Fibroblast of skin of right quadriceps (primary cell): ENCODE data around the gene PIP4K2A.
"Not testable (repeated sequence)": the region's sequence is repeated elsewhere in the genome, so short reads cannot be mapped to it uniquely, and the experiment has no call there.

Experiments used
- DNase-seq: peaks from one replicate; pipeline ENCODE4 v3.0.0-alpha.2; 2013

Gene PIP4K2A

DNA sequence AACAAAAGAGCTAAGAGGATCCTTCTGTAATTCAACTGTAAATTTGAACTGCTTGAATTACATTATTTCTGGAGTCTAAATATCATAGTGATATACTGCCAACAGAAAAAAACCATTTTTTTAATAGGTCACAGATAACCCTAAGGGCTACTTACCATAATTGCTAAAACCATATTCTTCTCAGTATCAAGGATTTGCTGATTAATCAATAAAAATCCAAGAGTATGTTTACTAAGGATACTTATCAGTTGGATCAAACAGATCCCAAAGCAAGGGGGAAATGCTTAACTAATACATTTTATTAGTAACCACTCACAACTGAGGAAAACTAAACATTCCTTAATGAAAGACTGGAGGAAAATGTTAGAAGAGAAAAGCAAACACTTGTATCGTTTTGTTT is 166.0 kb downstream of the PIP4K2A start:
- DNase-seq = no peak

DNA sequence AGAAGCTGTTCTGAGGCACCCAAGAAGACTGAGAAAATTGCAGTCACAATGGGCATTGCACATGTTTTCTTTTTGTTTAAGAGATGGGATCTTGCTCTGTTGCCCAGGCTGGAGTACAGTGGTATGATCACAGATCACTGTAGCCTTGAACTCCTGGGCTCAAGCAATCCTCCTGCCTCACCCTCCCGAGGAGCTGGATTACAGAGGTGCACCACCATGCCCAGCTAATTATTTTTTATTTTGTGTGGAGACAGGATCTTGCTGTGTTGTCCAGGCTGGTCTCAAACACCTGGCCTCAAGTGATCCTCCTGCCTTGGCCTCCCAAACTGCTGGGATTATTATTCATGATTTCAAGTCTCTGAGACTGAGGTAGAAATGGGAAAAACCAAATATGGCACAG is 168.7 kb downstream of the PIP4K2A start:
- DNase-seq = no peak

DNA sequence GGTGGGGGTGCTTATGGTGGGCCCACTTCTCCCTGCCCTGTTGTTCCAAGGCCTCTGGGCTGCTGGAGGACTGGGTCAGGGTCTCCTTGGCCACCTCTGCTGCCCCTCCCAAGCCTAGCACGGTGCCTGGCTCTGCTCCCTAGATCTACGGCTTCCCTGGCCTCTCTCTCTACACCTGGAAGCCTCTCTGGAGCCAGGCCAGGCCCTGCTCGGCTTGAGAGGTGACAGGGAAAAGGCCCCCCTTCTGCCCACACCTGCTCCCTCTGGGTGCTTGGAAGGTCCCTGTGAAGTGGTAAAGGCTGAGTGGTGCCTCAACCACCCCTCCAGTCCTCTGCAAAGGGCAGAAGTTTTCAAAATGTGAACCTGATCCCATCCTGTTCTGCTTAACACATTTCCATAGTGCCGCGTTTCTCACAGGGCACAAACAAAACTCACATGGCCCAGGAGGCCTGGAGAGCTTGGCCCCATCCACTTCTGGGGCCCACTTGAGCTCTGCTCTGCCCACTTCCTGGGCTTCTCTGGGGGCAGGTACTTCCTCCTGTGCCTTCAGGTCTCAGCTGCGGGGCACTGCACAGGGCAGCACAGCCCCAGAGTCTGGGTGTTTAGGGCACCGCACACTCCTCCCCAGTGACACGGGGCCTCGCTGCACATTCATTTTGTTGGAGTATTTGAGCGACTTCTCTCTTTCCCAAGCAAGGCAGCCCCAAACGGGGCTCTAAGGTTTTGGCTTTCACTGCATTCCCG is 169.9 kb downstream of the PIP4K2A start:
- no peak for DNase-seq

DNA sequence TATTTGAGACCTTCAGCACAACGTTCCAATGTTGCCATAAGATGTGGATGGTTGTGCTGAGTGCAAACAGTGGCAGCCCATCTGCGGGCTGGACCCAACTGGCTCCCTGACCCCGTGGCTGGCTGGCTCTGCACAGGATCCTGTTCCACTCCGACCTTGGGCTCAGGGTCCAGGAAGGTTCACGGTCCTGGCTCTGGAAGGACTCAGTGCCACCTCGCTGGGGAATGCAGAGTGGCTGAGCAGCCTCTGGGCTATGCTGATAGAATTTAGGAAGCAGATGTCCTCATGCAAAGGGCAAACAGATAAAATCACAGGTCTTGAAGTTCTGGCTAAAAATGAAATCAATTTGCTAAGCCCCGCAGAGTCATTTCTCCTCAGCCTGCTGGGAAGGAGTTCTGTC is 171.6 kb downstream of the PIP4K2A start:
- DNase-seq = no peak

DNA sequence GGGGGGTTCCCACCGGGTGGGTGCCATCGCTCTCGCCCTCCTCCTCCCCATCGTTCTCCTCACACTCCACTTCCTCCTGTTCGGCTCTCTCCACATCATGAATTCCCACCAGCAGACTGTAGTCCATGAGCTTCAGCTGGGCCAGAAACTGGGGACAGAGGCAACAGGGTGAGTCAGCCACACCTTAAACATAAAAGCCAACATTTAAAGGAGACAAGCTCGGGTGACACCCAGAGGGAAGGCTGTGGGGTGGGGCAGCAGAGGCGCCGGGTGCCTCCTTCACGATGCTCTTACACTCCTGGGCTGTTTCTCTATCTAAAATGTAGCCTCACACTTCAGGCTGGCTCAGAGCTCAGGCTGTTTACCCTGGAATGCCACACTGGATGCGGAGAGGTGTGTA is 172.5 kb downstream of the PIP4K2A start:
- DNase-seq = no peak

DNA sequence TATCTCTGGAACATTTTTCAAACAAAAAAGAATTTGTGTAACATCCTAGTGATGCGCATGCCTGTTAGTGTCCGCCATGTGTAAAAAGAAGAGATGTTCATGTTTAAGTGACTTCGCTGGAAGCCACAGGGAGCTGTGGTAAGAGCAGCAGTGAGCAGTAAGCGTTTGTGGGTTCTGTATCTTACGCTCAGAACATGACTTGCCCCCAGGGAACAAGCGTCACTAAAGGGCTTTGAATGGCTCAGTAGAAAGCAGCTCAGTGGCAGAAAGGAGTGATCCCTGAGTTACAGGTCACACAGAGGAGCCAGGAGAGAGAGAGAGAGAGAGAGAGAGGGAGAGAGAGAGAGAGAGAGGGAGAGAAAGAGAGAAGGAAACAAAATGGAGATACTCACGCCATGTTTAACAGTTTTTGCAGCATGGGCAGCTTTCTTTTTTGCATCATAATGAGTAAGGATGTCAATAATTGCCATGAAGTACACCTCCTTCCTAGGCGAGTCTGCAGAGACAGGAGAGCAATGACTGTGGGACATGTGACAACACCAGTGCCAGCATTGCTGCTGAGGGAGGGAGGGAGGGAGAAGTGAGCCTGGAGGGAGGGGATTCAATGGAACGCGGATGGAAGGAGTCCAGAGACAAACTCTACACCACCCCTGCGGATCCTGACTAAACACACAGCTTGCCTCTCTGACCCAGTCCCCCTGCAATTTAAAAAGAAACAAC is 174.6 kb downstream of the PIP4K2A start:
- DNase-seq = no peak

DNA sequence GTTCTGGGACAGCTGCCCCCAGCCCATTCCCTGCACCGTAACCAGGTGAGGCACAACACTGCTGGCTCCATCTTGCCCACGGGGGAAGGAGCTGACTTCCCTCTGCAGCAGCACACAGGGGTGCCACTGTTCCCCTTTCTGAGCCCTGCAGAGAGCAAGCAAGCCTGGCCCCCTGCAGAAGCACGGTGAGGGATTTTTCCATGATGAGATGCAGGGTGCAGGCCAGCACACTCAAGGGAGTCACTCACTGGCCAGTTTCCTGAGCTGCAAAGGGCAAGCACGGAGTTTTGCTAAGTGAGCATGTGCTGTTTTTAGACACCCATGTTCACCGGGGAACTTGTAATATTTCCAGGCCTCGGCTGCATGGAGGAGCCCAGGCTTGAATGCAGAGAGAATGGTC is 176.6 kb downstream of the PIP4K2A start:
- DNase-seq = no peak

DNA sequence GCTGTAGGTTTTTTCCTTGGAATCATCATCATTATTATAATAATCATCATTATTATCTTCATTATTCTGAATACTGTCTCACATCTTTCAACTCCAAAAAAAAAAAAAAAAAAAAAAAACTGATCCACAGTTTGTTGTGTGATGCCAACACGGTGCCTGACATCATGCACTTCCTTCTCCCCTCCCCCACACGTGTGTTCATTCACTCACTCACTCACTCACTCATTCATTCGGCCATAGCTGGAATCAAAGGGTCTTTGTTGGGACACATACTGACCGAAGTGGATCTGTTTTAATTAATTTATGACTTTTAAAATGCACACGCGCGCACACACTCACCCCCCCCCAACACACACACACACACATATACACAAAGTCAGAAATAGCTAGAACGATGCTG is 177.8 kb downstream of the PIP4K2A start:
- no peak for DNase-seq

DNA sequence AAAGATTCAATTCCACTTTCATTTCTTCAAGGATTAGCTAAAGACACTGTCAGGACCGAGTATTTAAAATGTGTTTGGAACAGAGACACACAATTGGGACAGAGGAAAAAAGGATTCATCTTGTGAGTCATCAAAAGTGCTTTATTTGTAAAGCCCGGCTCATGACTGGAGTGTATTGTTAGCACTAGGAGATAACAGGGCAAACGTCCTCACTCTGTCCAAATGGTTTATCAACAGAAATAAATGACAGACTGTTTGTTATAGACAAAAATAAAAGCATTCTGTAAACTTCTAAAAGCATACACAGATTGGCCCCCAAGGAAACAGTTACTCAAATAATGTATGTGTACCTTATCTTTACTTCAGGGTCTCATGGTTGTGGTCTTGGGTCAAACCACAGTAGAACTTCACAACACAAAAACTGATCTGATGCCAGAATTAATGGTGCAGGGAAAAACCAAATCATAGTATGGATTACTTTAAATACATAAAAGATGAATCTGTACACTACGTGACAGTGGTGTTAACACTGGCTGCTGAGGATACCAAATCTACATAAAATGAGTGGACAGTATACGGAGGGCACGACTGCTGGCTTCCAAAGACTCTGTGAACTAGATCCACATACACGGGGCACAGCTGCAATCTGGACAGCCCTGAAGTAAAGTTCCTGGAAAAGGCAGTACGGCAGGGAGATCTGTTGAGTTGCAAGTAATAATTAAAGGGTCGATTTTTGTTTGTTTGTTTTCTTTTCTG is 179.4 kb downstream of the PIP4K2A start:
- DNase-seq = no peak

DNA sequence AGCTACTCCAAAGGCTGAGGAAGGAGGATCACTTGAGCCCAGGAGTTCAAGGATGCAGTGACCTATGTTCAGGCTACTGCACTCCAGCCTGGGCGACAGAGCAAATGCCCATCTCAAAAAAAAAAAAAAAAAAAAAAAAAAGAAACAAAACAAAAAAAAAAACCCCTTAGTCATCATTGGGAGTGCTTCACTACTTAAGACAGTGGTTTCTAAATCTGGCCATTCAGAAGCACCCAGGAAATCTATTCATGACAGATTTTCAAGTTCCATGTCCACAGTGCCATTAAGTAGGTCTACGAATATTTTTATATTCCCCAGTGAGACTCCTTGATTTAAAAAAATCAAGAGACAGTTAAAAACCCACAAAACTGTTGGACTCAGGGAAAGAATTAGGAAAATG is 182.9 kb downstream of the PIP4K2A start:
- no peak for DNase-seq

DNA sequence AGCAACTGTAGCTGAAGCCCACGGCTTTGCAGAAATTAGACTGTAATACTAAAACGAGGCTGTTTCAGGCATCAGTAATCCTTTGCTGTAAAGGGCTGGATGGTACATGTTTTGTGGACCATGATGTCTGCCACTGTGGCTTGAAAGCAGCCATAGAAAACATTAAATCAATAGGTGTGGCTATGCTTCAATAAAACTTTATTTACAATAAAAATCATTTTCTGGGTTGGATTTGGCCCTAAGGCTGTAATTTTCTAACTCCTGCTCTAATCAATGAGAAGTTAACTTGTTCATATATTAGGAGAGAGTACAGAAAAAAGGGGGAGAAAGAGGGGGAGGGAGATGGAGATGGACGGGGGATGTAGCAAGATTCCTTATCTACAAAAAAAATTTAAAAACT is 183.4 kb downstream of the PIP4K2A start:
- DNase-seq = no peak

DNA sequence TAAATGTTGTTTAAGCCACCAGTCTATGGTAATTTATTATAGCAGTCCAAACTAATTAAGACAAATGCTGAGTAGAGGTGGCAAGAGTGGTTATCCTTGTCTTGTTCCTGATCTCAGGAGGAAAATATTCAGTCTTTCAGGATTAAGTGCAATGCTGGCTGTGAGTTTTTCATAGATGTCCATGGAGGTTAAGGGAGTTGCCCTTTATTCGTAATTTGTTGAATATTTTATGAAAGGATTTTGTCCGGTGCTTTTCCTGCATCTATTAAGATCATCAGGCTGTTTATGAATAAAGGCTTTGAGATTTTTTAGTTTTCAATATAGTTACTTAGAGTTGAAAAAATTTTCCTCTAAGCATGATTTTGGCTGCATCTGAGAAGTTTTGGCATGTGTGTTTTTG is 186.9 kb downstream of the PIP4K2A start:
- DNase-seq = no peak

DNA sequence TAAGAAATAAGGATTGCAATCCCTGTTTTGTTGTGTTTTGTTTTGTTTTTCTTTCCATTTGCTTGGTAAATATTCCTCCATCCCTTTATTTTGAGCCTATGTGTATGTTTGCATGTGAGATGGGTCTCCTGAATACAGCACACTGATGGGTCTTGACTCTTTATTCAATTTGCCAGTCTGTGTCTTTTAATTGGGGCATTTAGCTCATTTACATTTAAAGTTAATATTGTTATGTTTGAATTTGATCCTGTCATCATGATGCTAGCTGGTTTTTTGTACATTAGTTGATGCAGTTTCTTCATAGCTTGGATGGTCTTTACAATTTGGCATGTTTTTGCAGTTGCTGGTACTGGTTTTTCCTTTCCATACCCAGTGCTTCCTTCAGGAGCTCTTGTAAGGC is 190.0 kb downstream of the PIP4K2A start:
- DNase-seq = not testable (repeated sequence)

DNA sequence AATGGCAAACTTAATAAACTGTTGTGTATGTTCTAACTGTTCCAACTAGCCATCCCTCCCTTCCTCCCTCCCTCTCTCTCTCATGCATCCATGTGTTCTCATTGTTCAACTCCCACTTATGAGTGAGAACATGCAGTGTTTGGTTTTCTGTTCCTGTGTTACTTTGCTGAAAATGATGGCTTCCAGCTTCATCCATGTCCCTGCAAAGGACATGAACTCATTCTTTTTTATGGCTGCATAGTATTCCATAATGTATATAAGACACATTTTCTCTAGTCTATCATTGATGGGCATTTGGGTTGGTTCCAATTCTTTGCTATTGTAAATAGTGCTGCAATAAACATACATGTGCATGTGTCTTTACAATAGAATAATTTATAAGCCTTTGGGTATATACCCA is 193.7 kb downstream of the PIP4K2A start:
- not testable (repeated sequence) for DNase-seq

DNA sequence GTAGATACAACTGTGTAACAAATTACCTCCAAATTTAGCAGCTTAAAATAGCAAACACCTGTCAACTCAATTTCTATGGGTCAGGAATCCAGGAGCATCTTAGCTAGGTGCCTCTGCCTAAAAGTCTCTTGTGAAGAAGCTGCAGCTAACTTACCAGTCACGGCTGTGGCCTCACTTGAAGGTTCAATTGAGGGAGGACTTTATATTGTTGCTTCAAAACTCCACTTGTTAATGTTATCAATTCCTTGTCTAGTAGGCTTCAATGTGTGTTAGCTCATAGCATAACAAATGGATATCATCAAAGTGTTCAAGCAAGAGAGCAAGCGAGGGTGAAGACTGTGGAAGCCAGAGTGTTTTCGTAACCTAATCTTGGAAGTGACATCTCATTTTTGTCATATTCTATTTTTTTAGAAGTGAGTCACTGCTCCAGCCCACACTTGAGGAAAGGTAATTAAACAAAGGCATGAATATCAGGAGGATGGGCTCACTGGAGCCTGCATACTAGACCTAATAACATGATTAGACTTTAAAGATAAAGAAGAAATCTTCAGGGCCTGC is 196.1 kb downstream of the PIP4K2A start:
- no peak for DNase-seq

DNA sequence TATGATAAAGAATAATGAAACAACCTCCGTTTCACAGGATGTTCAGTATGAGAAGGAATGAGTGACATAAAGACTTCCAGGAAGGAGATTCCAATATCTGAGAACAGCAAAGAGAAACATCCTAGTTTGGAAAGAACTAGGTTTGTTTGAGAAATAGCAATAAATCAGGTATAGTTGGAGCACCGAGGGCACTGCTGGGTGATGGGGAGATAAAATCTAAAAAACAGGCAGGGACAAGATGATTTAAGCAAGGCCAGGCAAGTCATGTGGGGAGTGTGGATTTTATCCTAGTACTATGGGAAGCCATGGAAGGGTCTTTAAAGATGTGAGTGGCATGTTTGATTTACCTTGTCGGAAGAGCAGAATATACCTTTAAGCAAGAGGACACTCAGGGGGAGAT is 199.4 kb downstream of the PIP4K2A start:
- DNase-seq = no peak

DNA sequence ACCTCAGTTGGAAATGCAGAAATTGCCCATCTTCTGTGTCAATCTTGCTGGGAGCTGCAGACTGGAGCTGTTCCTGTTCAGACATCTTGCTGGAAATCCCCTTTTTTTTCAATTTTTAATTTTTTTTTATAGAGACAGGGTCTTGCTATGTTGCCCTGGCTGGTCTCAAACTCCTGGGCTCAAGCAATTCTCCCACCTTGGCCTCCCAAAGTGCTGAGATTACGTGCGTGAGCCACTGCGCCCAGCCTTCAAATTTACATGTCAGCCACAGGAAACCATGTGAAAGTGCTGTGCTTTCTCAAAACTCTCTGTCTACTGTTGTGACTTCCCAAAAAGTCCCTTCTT is 200.0 kb downstream of the PIP4K2A start:
- not testable (repeated sequence) for DNase-seq

DNA sequence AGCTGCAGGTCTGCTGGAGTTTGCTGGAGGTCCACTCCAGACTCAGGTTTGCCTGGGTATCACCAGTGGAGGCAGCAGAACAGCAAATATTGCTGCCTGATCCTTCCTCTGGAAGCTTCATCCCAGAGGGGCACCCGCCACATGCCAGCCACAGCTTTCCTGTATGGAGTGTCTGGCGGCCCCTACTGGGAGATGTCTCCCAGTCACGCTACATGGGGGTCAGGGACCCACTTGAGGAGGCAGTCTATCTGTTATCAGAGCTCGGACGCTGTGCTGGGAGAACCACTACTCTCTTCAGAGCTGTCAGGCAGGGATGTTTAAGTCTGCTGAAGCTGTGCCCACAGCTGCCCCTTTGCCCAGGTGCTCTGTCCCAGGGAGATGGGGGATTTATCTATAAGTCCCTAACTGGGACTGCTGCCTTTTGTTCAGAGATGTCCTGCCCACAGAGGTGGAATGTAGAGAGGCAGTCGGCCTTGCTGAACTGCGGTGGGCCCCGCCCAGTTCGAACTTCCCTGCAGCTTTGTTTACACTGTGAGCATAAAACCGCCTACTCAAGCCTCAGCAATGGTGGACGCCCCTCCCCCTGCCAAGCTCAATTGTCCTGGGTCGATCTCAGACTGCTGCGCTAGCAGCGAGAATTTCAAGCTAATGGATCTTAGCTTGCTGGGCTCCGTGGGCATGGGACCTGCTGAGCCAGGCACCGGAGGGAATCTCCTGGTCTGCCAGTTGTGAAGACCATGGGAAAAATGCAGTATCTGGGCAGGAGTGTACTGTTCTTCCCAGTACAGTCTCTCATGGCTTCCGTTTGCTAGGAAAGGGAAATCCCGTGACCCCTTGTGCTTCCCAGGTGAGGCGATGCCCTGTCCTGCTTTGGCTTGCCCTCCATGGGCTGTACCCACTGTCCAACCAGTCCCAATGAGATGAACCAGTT is 200.6 kb downstream of the PIP4K2A start:
- peak; percentile 8 for DNase-seq

DNA sequence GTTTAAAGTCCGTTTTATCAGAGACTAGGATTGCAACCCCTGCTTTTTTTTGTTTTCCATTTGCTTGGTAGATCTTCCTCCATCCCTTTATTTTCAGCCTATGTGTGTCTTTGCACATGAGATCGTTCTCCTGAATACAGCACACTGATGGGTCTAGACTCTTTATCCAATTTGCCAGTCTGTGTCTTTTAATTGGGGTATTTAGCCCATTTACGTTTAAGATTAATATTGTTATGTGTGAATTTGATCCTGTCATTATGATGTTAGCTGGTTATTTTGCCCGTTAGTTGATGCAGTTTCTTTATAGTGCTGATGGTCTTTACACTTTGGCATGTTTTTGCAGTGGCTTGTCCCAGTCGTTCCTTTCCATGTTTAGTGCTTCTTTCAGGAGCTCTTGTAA is 202.4 kb downstream of the PIP4K2A start:
- not testable (repeated sequence) for DNase-seq

DNA sequence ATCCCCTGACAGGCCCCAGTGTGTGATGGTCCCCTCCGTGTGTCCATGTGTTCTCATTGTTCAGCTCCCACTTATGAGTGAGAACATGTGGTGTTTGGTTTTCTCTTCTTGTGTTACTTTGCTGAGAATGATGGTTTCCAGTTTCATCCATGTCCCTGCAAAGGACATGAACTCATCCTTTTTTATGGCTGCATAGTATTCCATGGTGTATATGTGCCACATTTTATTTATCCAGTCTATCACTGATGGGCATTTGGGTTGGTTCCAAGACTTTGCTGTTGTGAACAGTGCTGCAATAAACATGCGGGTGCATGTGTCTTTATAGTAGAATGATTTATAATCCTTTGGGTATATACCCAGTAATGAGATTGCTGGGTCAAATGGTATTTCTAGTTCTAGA is 206.2 kb downstream of the PIP4K2A start:
- not testable (repeated sequence) for DNase-seq

DNA sequence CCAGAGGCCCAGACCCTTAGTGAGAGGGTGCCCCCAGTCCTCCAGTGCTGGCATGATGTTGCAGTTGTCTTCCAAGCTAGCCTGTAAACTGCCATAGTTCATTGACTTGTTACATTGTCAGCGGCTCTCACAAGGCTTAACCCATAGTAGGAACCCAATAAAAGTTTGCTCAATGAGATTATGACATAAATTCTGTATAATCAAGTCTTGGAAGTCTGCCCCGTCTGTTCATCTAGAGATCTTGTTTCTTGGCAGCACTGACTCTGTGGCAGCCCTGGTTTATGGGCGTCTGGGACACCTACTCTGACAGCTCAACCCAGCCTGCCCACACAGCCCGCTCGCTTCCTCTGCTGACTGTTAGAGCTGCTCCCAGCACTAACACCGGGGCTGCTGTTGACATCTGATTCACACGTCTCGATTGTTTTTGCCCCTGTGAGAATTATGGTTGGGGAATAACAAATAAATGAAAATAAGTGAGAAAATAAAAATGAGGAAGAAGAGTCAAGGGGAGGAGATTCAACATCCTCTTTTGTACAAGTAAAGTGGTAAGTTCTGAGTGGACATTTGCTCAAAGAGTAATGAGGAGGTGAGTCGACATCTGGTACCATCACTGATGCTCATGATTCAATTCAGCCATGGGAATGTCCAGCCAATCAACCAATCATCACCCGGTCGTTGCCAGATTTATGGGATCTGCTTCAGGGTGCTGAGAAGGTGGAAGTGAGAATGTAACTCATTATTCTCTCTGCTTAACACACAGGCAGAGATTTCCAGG is 208.3 kb downstream of the PIP4K2A start:
- DNase-seq = peak; percentile 9

DNA sequence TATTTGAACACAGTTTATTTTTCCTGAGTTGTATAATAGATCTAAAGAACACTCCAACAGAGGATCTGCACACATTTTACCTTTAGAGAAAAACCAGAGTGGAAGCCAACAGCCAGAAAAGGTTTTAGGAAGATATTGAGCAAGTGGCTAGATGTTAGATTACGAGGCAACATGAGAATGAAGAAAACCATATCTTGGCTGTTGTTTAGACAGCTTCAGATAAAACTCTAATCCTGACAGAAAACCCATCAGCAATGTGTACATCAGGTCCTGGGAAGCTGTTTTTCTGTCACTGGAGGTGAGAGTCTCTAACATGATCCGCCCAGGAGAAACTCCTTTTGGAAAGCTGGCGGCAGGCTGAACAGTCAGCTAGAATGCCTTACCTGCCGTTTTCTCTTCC is 209.6 kb downstream of the PIP4K2A start:
- no peak for DNase-seq
